A549 (cell line): ENCODE results near the gene TULP1. TPM values are rescaled to one million over a fixed set of nuclear protein-coding genes. Genes with fewer than 3 reads are reported as not detected.
"Not testable (repeated sequence)": the region's sequence is repeated elsewhere in the genome, so short reads cannot be mapped to it uniquely, and the experiment has no call there.

Experiments used
- ATAC-seq, 2 experiments: fragments of 200-7000 bp in 1 of 2; fragments of >200 bp in 1 of 2; cut with Nextera tagmentation in 1 of 2; cut with Tn5 transposase in 1 of 2; 3 replicates each; pipeline versions ENCODE4 v1.8.0 to v1.9.1; 2018 to 2020; ENCODE audit warnings: mild to moderate bottlenecking in 1 of 2, moderate library complexity in 1 of 2
- CTCF ChIA-PET: fragments of 300-600 bp; sonication (Branson Sonifier 250); formaldehyde crosslinking; extraction: SDS; loops from one replicate; lab custom pipeline; 2021; ENCODE audit warnings: antibody characterized with exemption, inconsistent platforms; lab: Yijun Ruan, JAX
- POLR2A ChIA-PET: fragments of 350-600 bp; formaldehyde crosslinking; extraction: SDS; loops from one replicate; lab custom pipeline; 2021; ENCODE audit warnings: antibody characterized with exemption, inconsistent platforms; lab: Yijun Ruan, JAX
- DNase-seq, 2 experiments: peaks; one replicate each; pipeline versions ENCODE4 v3.0.0 to v3.0.0-alpha.2; 2011 to 2016; ENCODE audit warnings: low read depth in 1 of 2, low spot score in 1 of 2
- FAIRE-seq: peaks from 2 replicates; lab custom pipeline; 2011; peaks lifted over from hg19 to GRCh38; lab: Jason Lieb, UNC
- H3K27ac ChIP-seq, 2 experiments: fragments of >200 bp; sonication (Bioruptor Twin); formaldehyde crosslinking; 3 replicates each; pipeline ENCODE4 v1.5.1; 2016 to 2017
- H3K4me1 ChIP-seq: fragments of >200 bp; sonication (Bioruptor Twin); formaldehyde crosslinking; 3 replicates; pipeline ENCODE4 v1.6.1; 2016
- H3K4me2 ChIP-seq: fragments of >200 bp; sonication (Bioruptor Twin); formaldehyde crosslinking; 3 replicates; pipeline ENCODE4 v1.6.1; 2016
- H3K4me3 ChIP-seq: fragments of >200 bp; sonication (Bioruptor Twin); formaldehyde crosslinking; 3 replicates; pipeline ENCODE4 v1.5.1; 2016
- H3K9me3 ChIP-seq: fragments of >200 bp; sonication (Bioruptor Twin); formaldehyde crosslinking; 3 replicates; pipeline ENCODE4 v1.6.1; 2016
- ATOH8 ChIP-seq: fragments of 250-450 bp; sonication (Bioruptor Pico); IDR thresholded peaks from 2 replicates; pipeline ENCODE4 v1.5.0; 2020; ENCODE audit warnings: low read depth, mild to moderate bottlenecking, moderate library complexity
- CEBPB ChIP-seq, 2 experiments: fragments of >200 bp in 1 of 2; sonication (Bioruptor Twin) in 1 of 2; formaldehyde crosslinking in 1 of 2; IDR thresholded peaks; 2 replicates each; pipeline ENCODE4 v1.6.1; 2012 to 2016
- EHMT2 ChIP-seq: fragments of 200-600 bp; sonication (generic); IDR thresholded peaks from 2 replicates; pipeline ENCODE4 v1.6.1; 2016; ENCODE audit warnings: antibody characterized with exemption, low read depth, mild to moderate bottlenecking, moderate library complexity
- FOSB ChIP-seq: fragments of 250-450 bp; sonication (Bioruptor Pico); IDR thresholded peaks from 2 replicates; pipeline ENCODE4 v1.5.0; 2020; ENCODE audit warnings: mild to moderate bottlenecking, moderate library complexity
- FOXS1 ChIP-seq: fragments of 250-450 bp; sonication (Bioruptor Pico); IDR thresholded peaks from 2 replicates; pipeline ENCODE4 v1.5.0; 2020; ENCODE audit warnings: mild to moderate bottlenecking, moderate library complexity
- KDM1A ChIP-seq: fragments of 200-600 bp; sonication (generic); IDR thresholded peaks from 2 replicates; pipeline ENCODE4 v1.6.1; 2016; ENCODE audit warnings: low read depth, mild to moderate bottlenecking
- MAX ChIP-seq: IDR thresholded peaks from 2 replicates; pipeline ENCODE4 v1.6.1; 2012
- MYC ChIP-seq: IDR thresholded peaks from 2 replicates; pipeline ENCODE4 v1.6.1; 2012; ENCODE audit warnings: mild to moderate bottlenecking, inconsistent platforms, low read length, improper control_type of control experiment, borderline replicate concordance
- PBX3 ChIP-seq: IDR thresholded peaks from 2 replicates; pipeline ENCODE4 v1.6.1; 2012
- POLR2AphosphoS2 ChIP-seq: conservative IDR thresholded peaks from 2 replicates; pipeline ENCODE4 v1.6.1; 2012; ENCODE audit warnings: low read length, improper control_type of control experiment, inconsistent platforms
- RAD21 ChIP-seq, 2 experiments: fragments of >200 bp in 1 of 2; sonication (Bioruptor Twin) in 1 of 2; formaldehyde crosslinking in 1 of 2; IDR thresholded peaks in 1 of 2; conservative IDR thresholded peaks in 1 of 2; 2 replicates in 1 of 2; 3 replicates in 1 of 2; pipeline ENCODE4 v1.6.1; 2012 to 2018; ENCODE audit warnings: inconsistent platforms in 1 of 2
- RCOR1 ChIP-seq: fragments of 150-350 bp; IDR thresholded peaks from 2 replicates; pipeline ENCODE4 v1.6.1; 2014; ENCODE audit warnings: antibody characterized with exemption, low read length, low read depth
- REST ChIP-seq: fragments of 200-600 bp; sonication (generic); IDR thresholded peaks from 2 replicates; pipeline ENCODE4 v1.6.1; 2016; ENCODE audit warnings: antibody characterized with exemption, mild to moderate bottlenecking, moderate library complexity
- TP53 ChIP-seq: fragments of 250-450 bp; sonication (Bioruptor Pico); IDR thresholded peaks from 2 replicates; pipeline ENCODE4 v1.5.0; 2021; ENCODE audit warnings: mild to moderate bottlenecking, moderate library complexity
- ZNF302 ChIP-seq: fragments of 250-450 bp; sonication (Bioruptor Pico); IDR thresholded peaks from 2 replicates; pipeline ENCODE4 v1.9.0; 2021; ENCODE audit warnings: inconsistent platforms, mild to moderate bottlenecking, moderate library complexity
- WGBS: methylation state at CpG from one replicate; pipeline ENCODE4 v1.1.6; 2017; ENCODE audit errors: missing lambda C conversion rate; 5-methylcytosine and 5-hydroxymethylcytosine counted together
- polyA plus RNA-seq, 4 experiments: library from polyadenylated mRNA; depleted of rRNA in 3 of 4; stranded (reverse); fragments of >200 nt; fragmentation: RNase III in 1 of 4; extraction: RNeasy Plus Mini Kit Qiagen cat#74134 plus additional on column Dnase treatment in 1 of 4; gene quantifications; 2 replicates in 3 of 4; 3 replicates in 1 of 4; pipeline ENCODE4 v1.2.3, GENCODE V29; 2011 to 2017

TULP1 gene
- polyA plus RNA-seq, 2 of the 4 experiments (the other 2 are of a cell fraction) = not detected

GRCh38 chr6:35539223-35539622, 26.5 kb upstream of the TULP1 start:
- POLR2A ChIA-PET = no interaction called here
- TF ChIP-seq RCOR1 (no peak), ATOH8 (no peak), EHMT2 (no peak), POLR2AphosphoS2 (no peak), FOXS1 (CRISPR knock-in tag) (no peak), RAD21 (conservative IDR thresholded peaks at IDR 0.05 in 1 of 2, IDR thresholded peaks at IDR 0.05 in 1 of 2) (no peak), PBX3 (no peak), MYC (no peak), MAX (no peak), REST (no peak), FOSB (no peak)
- FAIRE-seq = no peak
- no peak for ATAC-seq
- 53% methylated on average over 3 of the region's 3 CpGs for WGBS
- CTCF ChIA-PET = interaction anchor here (0.6 to 1.3 kb wide), 3 partner anchors 19 to 137 kb away, joined by 3 read pairs; no protein-coding TSS in a partner anchor
- H3K4me2 ChIP-seq = no peak overlapping the region
- no peak for DNase-seq
- no peaks in the 10 kb centered on the region for H3K9me3 ChIP-seq
- no peak overlapping the region for H3K4me3 ChIP-seq
- no peak overlapping the region for H3K27ac ChIP-seq
- no peaks in the 10 kb centered on the region for H3K4me1 ChIP-seq

- H3K4me1 ChIP-seq, H3K9me3 ChIP-seq, POLR2A ChIA-PET, H3K4me3 ChIP-seq, DNase-seq, FAIRE-seq, H3K4me2 ChIP-seq, ATAC-seq, H3K27ac ChIP-seq: not testable (repeated sequence)
- CTCF ChIA-PET = interaction anchor here (0.6 to 1.5 kb wide), 3 partner anchors 12 to 201 kb away, joined by 3 to 5 read pairs (median 4); partner anchors contain the start of gene ARMC12
- 53% methylated on average over 6 of the region's 6 CpGs for WGBS
Measured at GRCh38 chr6:35535847-35536246, 23.2 kb upstream of the TULP1 start.

GRCh38 chr6:35534407-35535170, 21.9 kb upstream of the TULP1 start:
- WGBS = 40% methylated on average over 10 of the region's 11 CpGs
- no peaks in the 10 kb centered on the region for H3K9me3 ChIP-seq
- no peak overlapping the region for H3K27ac ChIP-seq
- H3K4me3 ChIP-seq = no peak overlapping the region
- DNase-seq (no peak), ATAC-seq (no peak), FAIRE-seq (no peak)
- no peaks in the 10 kb centered on the region for H3K4me1 ChIP-seq
- TF ChIP-seq RCOR1 (no peak), CEBPB (IDR thresholded peaks at IDR 0.05) (no peak), KDM1A (no peak), ZNF302 (CRISPR knock-in tag) (no peak), TP53 (no peak)
- no peak overlapping the region for H3K4me2 ChIP-seq
- POLR2A ChIA-PET = no interaction called here
- CTCF ChIA-PET = interaction anchor here (1.2 kb wide), 1 partner anchor 11 kb away, joined by 3 read pairs; no protein-coding TSS in a partner anchor
